GM12801 (cell line): ENCODE data around the gene RGR.

Source experiments
- TF ChIP-seq, protein P1 (sequence below): IDR thresholded peaks from one replicate; pipeline ENCODE4 v1.5.1; 2011; ENCODE audit warnings: control low read depth; ENCODE audit not compliant: insufficient read length; ENCODE audit errors: extremely low read depth

RGR gene

DNA sequence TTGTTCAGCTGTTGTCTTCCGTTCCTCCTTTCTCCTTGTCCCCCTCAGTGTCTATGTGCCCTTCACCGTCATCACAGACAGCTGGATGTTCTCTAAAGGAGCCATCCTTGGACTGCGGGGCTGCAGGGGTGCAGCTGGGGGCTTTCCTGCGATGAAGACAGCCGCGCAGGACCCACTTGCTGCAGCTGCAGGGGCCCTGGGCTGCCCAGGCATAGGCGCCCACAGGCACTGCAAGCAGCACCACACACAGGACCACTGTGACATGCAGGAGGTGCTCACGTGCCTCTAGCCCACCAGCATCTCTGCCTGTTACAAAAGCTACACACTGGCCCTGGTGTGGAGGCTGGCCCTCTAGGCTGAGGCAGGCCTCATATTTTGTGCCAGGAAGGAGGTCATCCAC is 22.9 kb upstream of the RGR start:
- TF ChIP-seq, protein P1, sequence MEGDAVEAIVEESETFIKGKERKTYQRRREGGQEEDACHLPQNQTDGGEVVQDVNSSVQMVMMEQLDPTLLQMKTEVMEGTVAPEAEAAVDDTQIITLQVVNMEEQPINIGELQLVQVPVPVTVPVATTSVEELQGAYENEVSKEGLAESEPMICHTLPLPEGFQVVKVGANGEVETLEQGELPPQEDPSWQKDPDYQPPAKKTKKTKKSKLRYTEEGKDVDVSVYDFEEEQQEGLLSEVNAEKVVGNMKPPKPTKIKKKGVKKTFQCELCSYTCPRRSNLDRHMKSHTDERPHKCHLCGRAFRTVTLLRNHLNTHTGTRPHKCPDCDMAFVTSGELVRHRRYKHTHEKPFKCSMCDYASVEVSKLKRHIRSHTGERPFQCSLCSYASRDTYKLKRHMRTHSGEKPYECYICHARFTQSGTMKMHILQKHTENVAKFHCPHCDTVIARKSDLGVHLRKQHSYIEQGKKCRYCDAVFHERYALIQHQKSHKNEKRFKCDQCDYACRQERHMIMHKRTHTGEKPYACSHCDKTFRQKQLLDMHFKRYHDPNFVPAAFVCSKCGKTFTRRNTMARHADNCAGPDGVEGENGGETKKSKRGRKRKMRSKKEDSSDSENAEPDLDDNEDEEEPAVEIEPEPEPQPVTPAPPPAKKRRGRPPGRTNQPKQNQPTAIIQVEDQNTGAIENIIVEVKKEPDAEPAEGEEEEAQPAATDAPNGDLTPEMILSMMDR: no peak

DNA sequence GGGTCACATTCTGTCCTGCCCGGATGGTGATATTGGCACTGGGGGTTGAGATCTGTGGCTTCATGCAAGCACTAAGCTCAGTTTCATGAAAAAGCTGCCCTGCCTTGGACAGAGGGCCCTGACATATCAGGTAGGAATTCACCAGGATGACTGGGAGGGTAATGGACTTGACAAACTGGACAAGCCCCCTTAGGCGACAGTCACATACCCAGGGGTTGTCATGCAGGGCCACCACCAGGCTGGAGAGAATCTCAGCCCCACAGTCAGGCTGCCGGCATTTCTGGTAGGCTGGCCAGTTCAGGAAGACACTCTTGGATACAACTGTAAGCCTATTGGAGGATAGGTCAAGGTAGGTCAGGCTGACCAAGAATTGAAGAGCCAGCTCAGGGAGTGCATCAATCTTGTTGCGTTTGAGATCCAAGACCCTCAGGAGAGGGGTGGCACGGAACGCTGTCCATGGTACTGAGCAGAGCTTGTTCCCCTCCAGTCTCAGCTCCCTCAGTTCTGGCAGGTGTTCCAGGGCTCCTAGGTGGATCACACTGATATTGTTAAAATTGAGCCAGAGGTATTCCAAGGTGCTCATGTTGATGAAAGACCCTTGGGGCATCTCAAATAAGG is 20.3 kb upstream of the RGR start:
- TF ChIP-seq, protein P1: no peak

DNA sequence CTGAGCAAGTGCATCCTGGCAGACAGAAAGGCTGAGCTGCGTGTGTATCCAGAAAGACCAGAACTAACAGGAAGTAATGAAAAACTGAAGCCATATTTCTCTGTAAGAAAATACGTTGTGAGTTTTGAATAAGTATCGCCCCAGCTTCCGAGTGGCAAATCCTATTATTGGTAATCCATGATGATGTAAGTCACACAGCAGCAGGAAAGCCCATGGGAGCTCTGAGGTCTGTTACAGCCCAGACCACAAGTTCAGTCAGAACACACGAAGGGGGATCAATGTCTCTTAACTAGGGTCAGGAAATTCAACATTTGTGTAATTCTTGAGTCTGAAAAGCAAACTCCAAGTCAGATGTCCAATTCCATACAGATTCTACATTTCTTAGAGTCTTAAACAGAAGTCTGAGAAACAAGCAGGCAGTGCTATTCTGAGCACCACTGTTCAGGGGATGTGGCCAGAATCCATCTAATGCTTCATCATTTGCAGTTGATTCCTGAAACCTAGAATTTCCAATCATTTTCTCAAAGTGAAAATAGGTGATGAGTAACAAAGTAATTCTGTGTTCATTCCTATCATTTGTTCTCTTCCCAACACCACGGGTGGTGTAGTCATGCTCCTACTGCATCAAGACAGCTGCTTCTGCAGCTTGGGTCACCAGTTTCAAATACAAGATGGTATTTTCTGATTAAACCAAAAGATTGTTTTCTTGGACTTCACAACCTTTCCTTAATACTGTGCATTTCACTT is 19.3 kb upstream of the RGR start, which contains the start of gene LRIT2:
LRIT2 (minus strand) TSS at position 118 of the 747 bp plus-strand sequence; CDS start at position 94, 24 bp downstream.
- TF ChIP-seq, protein P1: no peak

DNA sequence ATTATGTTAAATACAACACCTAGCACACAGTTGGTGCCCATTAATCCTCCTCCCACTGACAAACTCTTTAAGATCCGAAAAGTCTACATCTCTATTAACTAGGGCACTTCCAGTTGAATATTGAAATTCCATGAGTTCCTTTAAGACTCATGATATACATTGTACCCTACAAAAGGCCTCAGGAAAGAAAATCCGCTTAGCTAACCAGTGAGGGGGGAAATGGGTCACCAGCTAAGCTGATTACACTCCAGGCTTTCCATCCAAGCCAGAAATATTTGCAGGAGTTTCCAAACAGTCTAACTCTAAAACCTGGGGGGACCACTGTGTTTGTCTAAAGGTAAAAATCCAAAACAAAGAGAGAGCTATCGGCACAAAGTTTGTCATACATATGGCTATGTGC is 18.2 kb upstream of the RGR start:
- TF ChIP-seq, protein P1: no peak

DNA sequence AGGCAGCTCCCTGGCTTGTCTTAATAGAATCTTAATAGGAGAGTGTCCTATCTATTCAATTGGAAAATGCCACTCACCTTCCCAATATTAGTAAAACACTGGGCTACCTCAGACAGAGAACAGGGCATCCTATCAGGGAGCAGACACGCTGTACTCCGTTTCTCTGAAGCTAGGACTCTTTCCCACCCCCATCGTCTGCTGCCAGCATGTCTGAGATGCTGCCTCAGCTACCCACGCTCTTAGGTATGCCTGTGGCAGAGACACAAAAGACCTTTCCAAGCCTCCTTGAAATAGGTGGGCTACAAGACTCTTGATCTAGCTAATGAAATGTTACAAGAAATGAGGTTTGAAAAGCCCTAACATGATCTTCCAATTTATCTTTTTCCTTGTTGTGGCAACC is 17.0 kb upstream of the RGR start:
- TF ChIP-seq, protein P1: no peak

DNA sequence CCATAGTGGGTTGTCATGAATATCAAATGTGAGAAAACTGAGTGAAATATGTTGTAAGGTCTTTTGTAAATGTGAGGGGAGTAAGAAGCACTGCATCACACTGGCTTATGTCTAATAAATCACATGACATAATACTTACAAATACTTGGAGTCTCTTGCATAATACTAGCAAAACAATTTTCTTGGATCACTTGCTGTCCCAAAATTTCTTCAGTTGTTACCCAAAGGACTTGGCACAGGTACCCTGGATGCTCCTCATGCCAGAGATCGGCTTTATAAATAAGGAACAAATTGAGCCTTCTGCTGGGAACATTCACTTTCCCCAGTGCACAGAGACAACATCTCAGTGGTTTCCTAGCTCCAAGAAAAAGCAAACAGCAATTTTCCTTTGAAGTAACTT is 14.5 kb upstream of the RGR start:
- TF ChIP-seq, protein P1: no peak

DNA sequence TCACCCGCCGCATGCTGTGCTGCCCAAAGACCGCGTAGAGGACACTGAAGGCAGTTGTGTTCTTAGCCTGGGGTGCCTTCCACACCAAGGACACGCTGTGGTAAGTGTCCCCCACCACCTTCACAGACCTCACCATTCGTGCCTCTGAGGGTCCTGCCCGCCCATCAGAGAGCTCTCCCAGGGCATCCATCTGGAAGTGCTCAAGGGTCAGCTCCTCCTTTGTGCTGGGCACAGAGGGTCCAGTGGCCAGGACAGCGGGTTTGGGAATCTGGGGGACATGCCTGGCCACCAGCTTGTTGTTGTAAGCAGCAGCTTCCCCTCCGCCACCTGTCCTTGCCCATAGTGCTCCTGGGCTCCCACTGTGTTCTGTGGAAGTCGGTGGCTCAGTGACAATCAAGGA is 12.5 kb upstream of the RGR start:
- TF ChIP-seq, protein P1: no peak
